AG04450 (cell line): ENCODE results near the gene USP2. TPM values are rescaled to one million over a fixed set of nuclear protein-coding genes. Genes with fewer than 3 reads are reported as not detected.
A peak's percentile ranks its signal among the peaks of the same experiment; 100 is the strongest.

Experiments
- CTCF ChIA-PET: fragments of 300-600, 350-600 bp; formaldehyde crosslinking; extraction: SDS; loops from one replicate; lab custom pipeline; 2022; ENCODE audit warnings: antibody characterized with exemption, inconsistent platforms; lab: Charles Lee
- POLR2A ChIA-PET: fragments of 350-600 bp; formaldehyde crosslinking; extraction: SDS; loops from one replicate; lab custom pipeline; 2021; ENCODE audit warnings: antibody characterized with exemption, inconsistent platforms; lab: Yijun Ruan, JAX
- DNase-seq: peaks from one replicate; pipeline ENCODE4 v3.0.0-alpha.2; 2011; ENCODE audit warnings: low read depth, low spot score
- H3K27ac ChIP-seq: one replicate; pipeline ENCODE4 v1.5.1; 2012; ENCODE audit warnings: low read depth, low read length, control low read depth
- H3K27me3 ChIP-seq: one replicate; pipeline ENCODE4 v1.6.0; 2012; ENCODE audit warnings: low read length; ENCODE audit not compliant: control insufficient read depth, insufficient read depth
- H3K4me3 ChIP-seq: 2 replicates; pipeline ENCODE4 v1.5.1; 2011; ENCODE audit warnings: mild to moderate bottlenecking, low read depth, low read length, control low read depth
- H3K9me3 ChIP-seq: 2 replicates; pipeline ENCODE4 v1.5.1; 2012; ENCODE audit warnings: low read length; ENCODE audit not compliant: control insufficient read depth, insufficient read depth
- polyA plus RNA-seq: library from polyadenylated mRNA; depleted of rRNA; stranded (reverse); fragments of >200 nt; gene quantifications from 2 replicates; pipeline ENCODE4 v1.2.3, GENCODE V29; 2011
- TF ChIP-seq, protein P1 (sequence below): IDR thresholded peaks from 2 replicates; pipeline ENCODE4 v1.5.1; 2011; ENCODE audit warnings: low read depth, low read length, control low read depth, inconsistent platforms

Gene USP2
- polyA plus RNA-seq, 1 experiment, result 0.32 TPM

DNA sequence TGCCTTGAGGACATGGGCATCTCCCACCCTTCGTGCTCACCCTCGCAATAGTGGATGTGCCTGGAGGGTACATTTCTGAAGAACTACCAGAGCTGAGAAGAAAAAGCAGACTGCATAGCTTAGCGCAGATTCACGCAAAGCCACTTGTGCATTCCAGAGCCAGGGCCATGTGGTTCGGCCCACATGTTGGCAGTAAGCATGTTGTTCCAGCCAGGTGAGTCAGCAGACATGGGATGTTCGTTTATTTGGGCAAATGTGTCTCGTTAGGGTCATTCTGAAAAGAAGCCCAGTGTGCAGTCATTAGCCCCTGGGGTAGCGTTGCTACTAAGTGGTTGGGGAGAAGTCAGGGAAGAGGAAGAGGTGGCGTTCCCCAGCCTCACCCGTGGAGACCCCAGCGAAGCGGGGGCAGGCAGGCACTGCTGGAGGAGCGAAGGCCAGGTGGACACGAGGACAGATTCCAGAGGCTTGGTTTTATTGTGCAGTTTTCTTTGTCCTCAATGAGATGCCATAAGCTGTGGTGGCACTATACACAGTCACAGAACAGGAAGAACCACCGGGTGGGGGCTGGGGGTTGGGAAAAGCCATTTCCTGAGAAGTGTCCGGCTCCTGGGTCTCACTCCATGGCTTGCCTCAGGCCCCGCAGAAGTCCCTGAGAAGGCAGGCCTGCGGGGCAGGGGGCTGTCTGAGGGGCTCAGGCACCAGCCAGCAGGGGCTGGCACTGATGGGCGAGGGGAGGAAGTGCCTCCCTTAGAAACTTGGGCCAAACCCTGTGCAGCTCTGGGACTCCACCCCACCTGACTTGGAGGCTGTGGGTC, 36.4 kb upstream of the USP2 start:
- Histone ChIP-seq H3K27me3 (no peaks in the 10 kb centered on the region), H3K27ac (peak overlapping the region; percentile 88), H3K9me3 (peaks cover 3% of the 10 kb centered on the region; the same call in 1 of the 2 replicates), H3K4me3 (no peak overlapping the region)
- TF ChIP-seq, protein P1, sequence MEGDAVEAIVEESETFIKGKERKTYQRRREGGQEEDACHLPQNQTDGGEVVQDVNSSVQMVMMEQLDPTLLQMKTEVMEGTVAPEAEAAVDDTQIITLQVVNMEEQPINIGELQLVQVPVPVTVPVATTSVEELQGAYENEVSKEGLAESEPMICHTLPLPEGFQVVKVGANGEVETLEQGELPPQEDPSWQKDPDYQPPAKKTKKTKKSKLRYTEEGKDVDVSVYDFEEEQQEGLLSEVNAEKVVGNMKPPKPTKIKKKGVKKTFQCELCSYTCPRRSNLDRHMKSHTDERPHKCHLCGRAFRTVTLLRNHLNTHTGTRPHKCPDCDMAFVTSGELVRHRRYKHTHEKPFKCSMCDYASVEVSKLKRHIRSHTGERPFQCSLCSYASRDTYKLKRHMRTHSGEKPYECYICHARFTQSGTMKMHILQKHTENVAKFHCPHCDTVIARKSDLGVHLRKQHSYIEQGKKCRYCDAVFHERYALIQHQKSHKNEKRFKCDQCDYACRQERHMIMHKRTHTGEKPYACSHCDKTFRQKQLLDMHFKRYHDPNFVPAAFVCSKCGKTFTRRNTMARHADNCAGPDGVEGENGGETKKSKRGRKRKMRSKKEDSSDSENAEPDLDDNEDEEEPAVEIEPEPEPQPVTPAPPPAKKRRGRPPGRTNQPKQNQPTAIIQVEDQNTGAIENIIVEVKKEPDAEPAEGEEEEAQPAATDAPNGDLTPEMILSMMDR, result no peak
- ChIA-PET CTCF (interaction anchor here (0.6 to 3.4 kb wide), 6 partner anchors 37 to 80 kb away, joined by 3 to 16 read pairs (median 6); no protein-coding TSS in a partner anchor), POLR2A (interaction anchor here (0.7 to 2.4 kb wide), 5 partner anchors 15 to 101 kb away, joined by 3 to 9 read pairs (median 5); no protein-coding TSS in a partner anchor)
- DNase-seq, result peak; percentile 80

DNA sequence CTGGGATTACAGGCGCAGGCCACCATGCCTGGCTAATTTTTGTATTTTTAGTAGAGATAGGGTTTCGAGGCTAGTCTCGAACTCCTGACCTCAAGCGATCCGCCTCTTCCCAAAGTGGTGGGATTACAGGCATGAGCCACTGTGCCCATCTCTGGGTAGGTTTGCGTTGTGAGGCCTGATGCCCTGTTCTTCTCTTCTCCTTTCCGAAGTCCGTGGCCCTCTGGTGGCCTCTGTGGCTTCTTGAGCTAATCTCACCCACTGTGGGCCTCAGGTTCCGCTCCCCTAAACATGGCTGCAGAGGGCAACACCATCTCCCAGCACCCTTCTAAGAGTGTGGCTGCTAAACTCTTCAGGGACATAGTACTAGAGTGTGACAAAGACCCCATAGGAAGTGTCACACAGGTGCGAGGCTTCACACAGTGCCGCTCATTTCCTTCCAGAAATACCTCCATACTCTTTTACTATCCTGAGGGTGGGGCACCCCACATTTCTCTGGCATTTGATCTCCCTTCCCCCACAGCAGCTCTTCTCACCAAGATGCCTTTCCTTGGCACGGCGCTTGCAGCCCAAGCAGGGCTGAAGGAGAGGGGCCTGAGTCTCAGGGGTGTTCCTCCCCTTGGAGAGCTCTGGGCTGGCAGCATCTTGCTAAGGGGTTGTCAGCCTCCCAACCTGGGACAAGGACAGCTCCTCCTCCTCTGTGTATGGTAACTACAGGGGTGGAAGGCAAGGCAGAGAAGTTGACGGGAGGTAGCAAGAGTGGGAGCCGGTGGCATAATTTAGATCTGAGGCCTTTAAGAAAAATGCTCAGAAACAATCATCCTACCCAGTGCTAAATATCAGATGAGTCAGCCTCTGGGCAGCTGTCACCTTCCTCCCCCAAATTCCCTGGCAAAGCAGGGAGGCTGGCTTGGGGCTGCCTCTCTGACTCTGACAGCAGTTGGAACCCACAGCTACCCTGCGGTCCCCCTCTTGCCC, 35.4 kb upstream of the USP2 start:
- H3K27me3 ChIP-seq, result no peaks in the 10 kb centered on the region
- H3K4me3 ChIP-seq, result no peak overlapping the region
- H3K9me3 ChIP-seq, result peaks cover 3% of the 10 kb centered on the region; the same call in 1 of the 2 replicates
- peak overlapping the region; percentile 88 for H3K27ac ChIP-seq
- ChIA-PET POLR2A (interaction anchor here (0.7 to 2.4 kb wide), 5 partner anchors 16 to 100 kb away, joined by 3 to 9 read pairs (median 5); no protein-coding TSS in a partner anchor), CTCF (interaction anchor here (1.2 to 3.4 kb wide), 3 partner anchors 36 to 61 kb away, joined by 6 to 16 read pairs (median 10); no protein-coding TSS in a partner anchor)
- TF ChIP-seq, protein P1, result no peak
- no peak for DNase-seq

DNA sequence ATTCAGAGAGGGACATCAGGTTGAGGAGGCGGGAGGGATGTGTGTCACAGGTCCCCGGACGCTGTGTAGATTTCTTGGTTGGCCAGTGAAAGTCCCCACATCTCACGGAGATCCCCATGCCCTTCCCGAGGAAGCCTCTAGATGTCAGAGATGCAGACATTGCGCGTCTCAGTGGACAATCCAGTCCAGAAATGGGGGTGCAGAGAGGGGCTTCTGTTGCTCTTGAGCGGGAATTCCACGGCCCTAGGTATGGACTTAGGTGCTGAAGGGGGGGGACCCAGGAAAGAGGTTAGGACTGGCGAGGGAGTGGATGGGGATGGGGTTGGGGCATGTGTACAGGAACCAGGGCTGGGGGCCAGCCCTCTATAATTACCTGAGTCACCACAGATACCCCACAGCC, 34.5 kb upstream of the USP2 start:
- Histone ChIP-seq H3K4me3 (no peak overlapping the region), H3K27ac (no peak overlapping the region), H3K27me3 (no peaks in the 10 kb centered on the region), H3K9me3 (peaks cover 3% of the 10 kb centered on the region; the same call in 1 of the 2 replicates)
- TF ChIP-seq, protein P1, result no peak
- CTCF ChIA-PET, result interaction anchor here (1.7 to 2.8 kb wide), 2 partner anchors 59 kb away, joined by 10 to 17 read pairs; no protein-coding TSS in a partner anchor
- DNase-seq, result no peak
- POLR2A ChIA-PET, result interaction anchor here (2.4 kb wide), 1 partner anchor 59 kb away, joined by 9 read pairs; no protein-coding TSS in a partner anchor

DNA sequence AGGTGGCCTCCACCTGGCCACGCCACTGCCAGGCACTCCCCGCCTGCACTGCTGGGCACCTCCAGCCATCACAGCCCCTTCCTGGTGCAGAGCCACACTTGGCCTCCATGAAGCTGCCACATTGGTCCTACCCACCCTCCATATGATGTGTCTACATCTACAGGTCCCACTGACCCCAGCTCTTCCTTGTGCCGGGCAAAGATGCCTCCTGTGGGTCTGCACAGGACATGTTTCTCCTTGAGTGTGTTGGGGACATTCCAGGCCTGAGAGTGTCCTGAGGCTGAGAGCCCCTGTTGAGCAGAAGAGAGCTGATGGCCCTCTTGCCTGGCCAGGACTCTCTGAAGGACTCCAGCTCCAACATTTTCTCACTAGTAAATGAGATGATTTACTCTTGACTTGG, 34.0 kb upstream of the USP2 start:
- Histone ChIP-seq H3K4me3 (no peak overlapping the region), H3K9me3 (peaks cover 3% of the 10 kb centered on the region; the same call in 1 of the 2 replicates), H3K27me3 (no peaks in the 10 kb centered on the region), H3K27ac (no peak overlapping the region)
- CTCF ChIA-PET, result interaction anchor here (1.1 to 2.8 kb wide), 2 partner anchors 59 kb away, joined by 4 to 17 read pairs; no protein-coding TSS in a partner anchor
- TF ChIP-seq, protein P1, result no peak
- POLR2A ChIA-PET, result no interaction called here
- DNase-seq, result no peak
